Naive B cell (primary cell): ENCODE data around the gene SNAPC2. TPM values are rescaled to one million over a fixed set of nuclear protein-coding genes. Genes with fewer than 3 reads are reported as not detected.

ENCODE experiments used
- ATAC-seq, 2 donors: fragments of 150-1000 bp; cut with Tn5 transposase; 2 replicates each; pipeline ENCODE4 v1.10.0; 2021; ENCODE audit warnings: low read depth in 2 of 2, mild to moderate bottlenecking in 2 of 2, moderate library complexity in 2 of 2
- DNase-seq: peaks from one replicate; pipeline ENCODE4 v3.0.0; 2022
- H3K27ac Mint-ChIP-seq, 6 donors: one replicate each; pipeline ENCODE4 v1.8.0; 2020 to 2022; ENCODE audit warnings: mild to moderate bottlenecking in 6 of 6, mixed read lengths in 6 of 6, moderate library complexity in 5 of 6, inconsistent platforms in 2 of 6
- H3K27me3 Mint-ChIP-seq, 3 donors: one replicate each; pipeline ENCODE4 v1.8.0; 2021 to 2022; ENCODE audit warnings: mixed read lengths in 3 of 3, mild to moderate bottlenecking in 1 of 3
- H3K36me3 Mint-ChIP-seq, 2 donors: one replicate each; pipeline ENCODE4 v1.8.0; 2020 to 2022; ENCODE audit warnings: mixed read lengths in 2 of 2, inconsistent platforms in 1 of 2, mild to moderate bottlenecking in 1 of 2
- H3K4me1 Mint-ChIP-seq, 3 donors: one replicate each; pipeline ENCODE4 v1.8.0; 2020 to 2022; ENCODE audit warnings: mixed read lengths in 3 of 3, inconsistent platforms in 1 of 3, mild to moderate bottlenecking in 1 of 3, moderate library complexity in 1 of 3
- H3K4me3 Mint-ChIP-seq, 8 donors: one replicate each; pipeline ENCODE4 v1.8.0; 2020 to 2022; ENCODE audit warnings: mild to moderate bottlenecking in 8 of 8, mixed read lengths in 8 of 8, moderate library complexity in 8 of 8, inconsistent platforms in 2 of 8
- H3K9me3 Mint-ChIP-seq, 7 donors: one replicate each; pipeline ENCODE4 v1.8.0; 2020 to 2022; ENCODE audit warnings: mixed read lengths in 7 of 7, mild to moderate bottlenecking in 5 of 7, inconsistent platforms in 2 of 7, moderate library complexity in 1 of 7
- polyA plus RNA-seq, 6 donors: library from polyadenylated mRNA; unstranded; fragments of 300-500 nt; fragmentation: Illumina TruSeq; gene quantifications; one replicate each; pipeline ENCODE4 v1.2.3, GENCODE V29; 2021; ENCODE audit warnings: low read depth in 6 of 6

SNAPC2 gene
- 10 to 100 TPM in 4 of 6 donors, 1 to 10 TPM in 2; 1.5 to 20.2 (median 14.7) TPM for polyA plus RNA-seq

DNA sequence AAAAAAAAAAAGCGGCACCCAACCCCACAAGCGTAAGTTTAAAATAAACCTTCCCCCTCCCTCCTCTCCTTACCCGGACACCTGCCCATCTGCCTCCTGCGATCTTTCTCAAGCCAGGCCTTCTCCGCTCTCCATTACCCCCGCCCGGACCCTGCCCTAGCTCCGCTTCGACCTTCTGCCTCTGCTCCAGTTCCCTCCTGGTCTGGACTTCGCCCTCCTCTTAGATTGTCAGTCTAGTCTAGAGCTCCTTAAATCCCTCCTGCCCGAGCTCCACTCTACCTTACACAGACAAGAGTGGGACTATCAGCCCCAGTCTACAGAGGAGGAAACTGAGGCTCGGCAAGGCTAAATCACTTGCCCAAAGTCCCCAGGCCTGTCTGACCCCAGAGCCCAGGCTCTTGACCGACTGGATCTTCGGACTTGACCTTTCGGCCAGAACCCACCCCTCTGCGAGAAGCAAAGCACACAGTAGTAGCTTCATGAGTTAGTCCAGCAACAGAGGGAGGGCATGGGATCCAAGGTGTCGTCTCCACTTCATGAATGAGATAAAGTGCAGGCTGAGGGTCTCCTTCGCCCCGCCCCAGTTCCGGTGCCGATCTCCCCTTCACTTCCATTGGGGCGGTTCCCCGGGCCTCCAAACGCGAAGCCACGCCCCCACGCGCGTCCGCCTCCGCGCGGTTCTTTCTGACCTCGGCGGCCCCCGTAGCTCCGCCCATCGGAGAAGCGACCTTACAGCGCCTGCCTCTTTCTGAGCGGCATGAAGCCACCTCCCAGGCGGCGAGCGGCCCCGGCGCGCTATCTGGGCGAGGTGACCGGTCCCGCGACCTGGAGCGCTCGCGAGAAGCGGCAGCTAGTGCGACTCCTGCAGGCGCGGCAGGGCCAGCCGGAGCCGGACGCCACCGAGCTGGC is at the start of gene SNAPC2:
Gene SNAPC2 (plus strand): TSS at position 729 of the 909 bp plus-strand sequence. CDS start 29 bp downstream, at position 758.
- no peaks in the 10 kb centered on the region for H3K36me3 Mint-ChIP-seq
- H3K4me1 Mint-ChIP-seq, result peaks cover 39 to 54% (median 40%) of the 10 kb centered on the region in 3 donors
- ATAC-seq, result peak; percentile 68
- peak within 1 kb of the TSS; percentile 78 to 96 (median 94) for H3K4me3 Mint-ChIP-seq
- peak within 1 kb of the TSS; percentile 18 to 97 (median 88) for H3K27ac Mint-ChIP-seq
- peaks cover 16 to 42% (median 17%) of the 10 kb centered on the region in 3 donors for H3K27me3 Mint-ChIP-seq
- no peaks in the 10 kb centered on the region for H3K9me3 Mint-ChIP-seq
- DNase-seq, result peak; percentile 98

GRCh38 chr19:7870571-7871436 is 49.3 kb upstream of the SNAPC2 start:
- ATAC-seq, result no peak
- Mint-ChIP-seq H3K27me3 (peaks cover 15 to 66% (median 44%) of the 10 kb centered on the region in 3 donors), H3K36me3 (peaks cover 0 to 13% of the 10 kb centered on the region in 2 donors), H3K27ac (peak overlapping the region in 2 of 6 donors; percentile 11 to 92), H3K4me1 (peaks cover 30 to 38% (median 33%) of the 10 kb centered on the region in 3 donors), H3K9me3 (peaks cover 0 to 10% (median 6%) of the 10 kb centered on the region in 7 donors), H3K4me3 (peak overlapping the region; percentile 15 to 87 (median 72))
- DNase-seq, result peak; percentile 26

DNA sequence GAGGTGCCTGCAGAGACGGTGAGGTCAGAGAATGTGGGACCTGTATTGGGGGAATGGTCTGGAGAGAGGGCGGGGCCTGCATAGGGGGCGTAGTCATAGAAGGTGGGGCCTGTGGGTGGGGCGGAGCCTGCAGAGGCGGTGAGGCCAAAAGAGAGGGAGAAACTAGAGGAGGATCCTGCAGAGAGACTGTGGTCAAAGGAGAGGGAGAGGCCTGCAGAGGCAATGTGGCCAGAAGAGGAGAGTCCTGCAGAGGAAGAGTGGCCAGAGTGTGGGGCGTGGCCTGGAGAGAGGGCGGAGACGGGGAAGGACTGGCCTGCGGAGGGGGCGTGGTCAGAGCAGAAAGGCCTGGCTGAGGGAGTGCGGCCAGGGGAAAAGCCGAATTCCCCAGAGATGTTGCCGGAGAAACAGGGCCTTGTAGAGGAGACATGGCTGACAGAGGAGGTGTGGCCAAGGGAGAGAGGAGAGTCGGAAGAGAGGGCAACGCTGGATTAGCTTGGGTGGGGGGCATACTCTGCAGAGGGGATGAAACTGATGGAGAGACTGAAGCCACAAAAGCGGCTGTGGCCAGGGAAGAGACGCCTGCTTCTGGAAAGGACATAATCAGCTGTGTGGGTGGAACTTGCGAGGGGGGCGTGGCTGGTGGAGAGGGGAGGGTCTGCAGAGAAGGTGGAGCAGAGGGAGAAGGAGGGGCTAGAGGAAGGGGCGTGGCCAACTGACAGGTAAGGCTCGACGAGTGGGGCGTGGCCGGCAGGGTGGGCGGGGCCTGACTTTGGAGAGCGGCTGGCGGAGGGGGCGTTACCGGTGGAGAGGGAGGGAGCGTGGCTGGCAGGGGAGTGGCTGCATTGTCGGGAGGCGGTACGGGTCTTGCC is 48.5 kb upstream of the SNAPC2 start:
- H3K4me3 Mint-ChIP-seq, result peak overlapping the region; percentile 37 to 87 (median 74)
- H3K36me3 Mint-ChIP-seq, result peaks cover 0 to 13% of the 10 kb centered on the region in 2 donors
- ATAC-seq (peak in 1 of 2 donors; percentile 0), DNase-seq (peak; percentile 68)
- H3K9me3 Mint-ChIP-seq, result peaks cover 0 to 10% (median 6%) of the 10 kb centered on the region in 7 donors
- peaks cover 30 to 38% (median 33%) of the 10 kb centered on the region in 3 donors for H3K4me1 Mint-ChIP-seq
- peak overlapping the region in 3 of 6 donors; percentile 1 to 92 (median 61) for H3K27ac Mint-ChIP-seq
- peaks cover 21 to 68% (median 50%) of the 10 kb centered on the region in 3 donors for H3K27me3 Mint-ChIP-seq

DNA sequence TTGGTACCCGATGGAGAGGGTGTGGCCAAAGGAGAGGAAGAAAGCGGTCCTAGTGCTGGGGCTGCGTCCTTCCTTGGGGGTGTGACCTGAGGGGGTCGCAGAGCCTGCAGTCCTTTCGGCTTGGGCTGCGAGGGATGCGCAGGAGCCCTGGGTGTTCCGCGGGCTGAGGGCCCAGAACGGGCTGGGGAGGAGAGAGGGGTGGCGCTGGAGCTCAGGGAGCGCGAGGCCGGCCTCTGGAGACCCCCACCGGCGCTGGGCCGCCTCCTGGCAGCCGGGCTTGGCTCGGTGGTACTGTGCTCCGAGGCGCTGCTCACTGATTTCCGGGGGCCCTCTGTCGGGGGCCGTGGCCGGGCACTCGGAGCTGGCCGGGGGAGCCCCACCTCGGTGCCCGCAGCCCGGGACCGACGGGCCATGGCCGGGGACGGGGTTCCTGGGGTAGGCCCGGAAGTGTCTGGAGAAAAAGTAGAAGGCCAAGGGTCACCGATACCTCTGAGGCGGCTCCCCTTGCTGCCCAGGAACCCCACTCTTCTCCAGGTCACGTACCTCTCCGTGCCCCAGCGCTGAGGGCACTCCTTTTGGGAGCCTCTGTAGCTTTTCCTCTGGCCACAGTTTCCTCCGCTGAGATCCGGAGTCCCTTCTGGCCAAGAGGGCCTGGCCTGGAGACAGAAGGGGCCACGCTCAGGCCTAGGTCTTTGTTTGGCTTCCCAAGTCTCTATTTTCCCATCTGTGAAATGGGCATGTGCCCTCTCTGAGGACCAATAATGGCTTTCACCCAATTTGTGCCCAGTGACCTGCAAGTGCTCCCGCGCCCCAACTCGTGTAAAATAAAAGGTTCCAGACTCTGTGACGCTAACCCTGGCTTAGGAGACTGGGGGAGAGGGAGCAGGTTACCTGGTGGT is 47.6 kb upstream of the SNAPC2 start:
- peak overlapping the region in 3 of 6 donors; percentile 42 to 71 (median 49) for H3K27ac Mint-ChIP-seq
- H3K4me3 Mint-ChIP-seq, result peak overlapping the region in 7 of 8 donors; percentile 19 to 83 (median 49)
- H3K9me3 Mint-ChIP-seq, result peaks cover 0 to 10% (median 6%) of the 10 kb centered on the region in 7 donors
- ATAC-seq (no peak), DNase-seq (no peak)
- peaks cover 26 to 38% (median 33%) of the 10 kb centered on the region in 3 donors for H3K4me1 Mint-ChIP-seq
- peaks cover 0 to 13% of the 10 kb centered on the region in 2 donors for H3K36me3 Mint-ChIP-seq
- peaks cover 21 to 65% (median 49%) of the 10 kb centered on the region in 3 donors for H3K27me3 Mint-ChIP-seq

DNA sequence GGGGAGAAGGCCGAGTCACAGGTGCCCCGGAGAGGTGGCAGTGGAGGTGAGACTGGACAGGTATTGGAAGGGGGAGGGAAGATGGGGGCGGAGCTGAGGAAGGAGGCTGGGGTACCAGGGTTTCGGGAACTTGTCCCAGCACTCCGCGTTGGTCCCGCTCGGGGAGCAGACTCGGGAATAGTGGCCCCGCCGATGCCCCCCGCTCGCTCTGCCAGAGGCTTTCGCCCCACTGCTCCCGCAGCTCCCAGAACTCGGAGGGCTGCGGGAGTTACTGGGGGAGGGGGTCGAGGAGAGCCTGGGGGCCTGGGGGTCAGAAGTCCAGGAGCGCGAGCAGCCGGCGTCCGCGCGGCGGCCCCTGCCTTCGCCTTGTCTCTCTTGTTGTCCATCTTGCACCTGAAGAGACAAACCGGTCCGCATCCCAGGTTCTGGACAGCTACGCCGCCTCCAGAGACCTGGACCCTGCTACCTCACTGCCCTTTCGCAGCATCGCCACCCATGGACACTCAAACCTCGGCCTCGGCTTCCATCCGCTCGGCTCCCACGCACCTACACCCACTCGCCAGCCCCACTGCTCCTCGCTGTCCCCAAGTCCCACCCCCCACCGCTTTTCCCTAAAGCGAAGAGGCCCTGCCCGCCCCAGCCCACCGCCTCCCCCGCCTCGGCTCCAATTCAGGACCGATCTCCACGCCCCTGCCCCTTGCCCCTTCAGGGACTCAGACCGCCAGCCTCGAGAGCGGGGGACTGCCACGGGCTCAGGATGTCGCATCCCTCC is 46.6 kb upstream of the SNAPC2 start:
- ATAC-seq, result no peak
- Mint-ChIP-seq H3K27me3 (peaks cover 21 to 64% (median 51%) of the 10 kb centered on the region in 3 donors), H3K4me1 (peaks cover 25 to 38% (median 30%) of the 10 kb centered on the region in 3 donors), H3K9me3 (peaks cover 0 to 10% (median 6%) of the 10 kb centered on the region in 7 donors), H3K4me3 (peak overlapping the region; percentile 43 to 91 (median 70)), H3K27ac (peak overlapping the region in 2 of 6 donors; percentile 49 to 71), H3K36me3 (peaks cover 0 to 13% of the 10 kb centered on the region in 2 donors)
- no peak for DNase-seq

DNA sequence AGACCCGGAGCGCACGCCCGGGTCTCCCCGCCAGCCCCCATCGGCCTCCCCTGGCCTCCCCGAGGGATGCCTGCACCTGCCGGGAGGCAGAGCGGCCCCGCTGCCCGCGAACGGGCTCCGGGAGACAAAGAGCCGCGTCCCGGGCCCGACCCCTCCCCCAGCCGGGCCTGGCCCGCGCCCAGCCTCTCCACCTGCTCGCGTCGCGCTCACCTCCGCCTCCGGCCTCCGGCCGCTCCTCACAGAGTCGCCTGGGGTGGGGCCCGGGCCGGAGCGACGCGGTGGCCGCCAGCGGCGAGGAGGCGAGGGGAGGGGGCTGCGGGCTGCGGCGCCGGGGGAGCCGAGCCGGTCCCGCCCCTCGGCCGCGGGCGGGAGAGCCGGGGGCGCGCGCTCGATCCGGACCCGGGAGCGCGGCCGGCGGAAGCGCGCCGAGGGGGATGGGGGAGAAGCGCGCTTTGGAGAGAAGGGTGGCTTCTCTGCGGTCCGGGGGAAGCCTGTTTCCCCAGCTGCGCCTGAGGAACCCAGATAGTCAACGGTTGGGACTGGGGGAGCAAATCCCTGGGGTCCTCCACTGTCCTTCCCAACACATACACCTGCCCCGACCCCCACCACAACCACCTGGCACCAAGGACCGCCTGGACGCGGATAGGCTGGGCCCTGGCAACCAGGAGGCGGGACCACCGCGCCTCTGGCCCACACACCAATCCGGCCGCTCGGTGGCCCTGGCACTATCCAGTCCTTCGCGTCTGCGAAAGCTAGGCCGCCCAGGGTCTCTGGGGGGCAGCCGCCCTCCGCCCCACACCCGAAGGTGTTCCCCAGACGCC is 45.9 kb upstream of the SNAPC2 start, which contains the start of gene PRR36:
Gene PRR36 (minus strand): TSS at position 315 of the 821 bp plus-strand sequence. CDS start 701 bp downstream, outside the sequence.
- ATAC-seq (no peak), DNase-seq (no peak)
- peaks cover 22 to 33% (median 25%) of the 10 kb centered on the region in 3 donors for H3K4me1 Mint-ChIP-seq
- peaks cover 21 to 59% (median 51%) of the 10 kb centered on the region in 3 donors for H3K27me3 Mint-ChIP-seq
- peaks cover 0 to 10% (median 6%) of the 10 kb centered on the region in 7 donors for H3K9me3 Mint-ChIP-seq
- peaks cover 0 to 13% of the 10 kb centered on the region in 2 donors for H3K36me3 Mint-ChIP-seq
- peak within 1 kb of the TSS; percentile 43 to 91 (median 66) for H3K4me3 Mint-ChIP-seq
- peak within 1 kb of the TSS in 1 of 6 donors; percentile 49 for H3K27ac Mint-ChIP-seq

DNA sequence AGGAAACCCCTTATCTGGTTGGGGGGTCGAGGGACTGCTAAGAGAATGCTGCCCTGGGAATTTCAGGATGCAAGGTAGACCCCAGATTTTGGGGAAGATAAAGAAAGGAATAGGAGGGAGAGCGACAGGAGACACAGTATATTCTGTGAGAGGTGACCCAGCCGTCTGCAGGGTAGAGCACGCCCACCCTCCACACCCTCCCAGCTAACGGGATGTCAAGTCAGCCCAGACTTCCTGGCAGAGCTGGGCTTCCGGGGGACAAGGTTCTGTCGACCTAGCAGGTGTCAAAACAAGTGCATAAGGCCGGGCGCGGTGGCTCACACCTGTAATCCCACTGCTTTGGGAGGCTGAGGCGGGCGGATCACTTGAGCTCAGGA is 45.3 kb upstream of the SNAPC2 start:
- peaks cover 21 to 63% (median 50%) of the 10 kb centered on the region in 3 donors for H3K27me3 Mint-ChIP-seq
- ATAC-seq (no peak), DNase-seq (no peak)
- H3K36me3 Mint-ChIP-seq, result peaks cover 0 to 13% of the 10 kb centered on the region in 2 donors
- H3K27ac Mint-ChIP-seq, result no peak overlapping the region
- peak overlapping the region in 5 of 8 donors; percentile 12 to 73 (median 57) for H3K4me3 Mint-ChIP-seq
- peaks cover 0 to 10% (median 6%) of the 10 kb centered on the region in 7 donors for H3K9me3 Mint-ChIP-seq
- H3K4me1 Mint-ChIP-seq, result peaks cover 20 to 33% (median 25%) of the 10 kb centered on the region in 3 donors

DNA sequence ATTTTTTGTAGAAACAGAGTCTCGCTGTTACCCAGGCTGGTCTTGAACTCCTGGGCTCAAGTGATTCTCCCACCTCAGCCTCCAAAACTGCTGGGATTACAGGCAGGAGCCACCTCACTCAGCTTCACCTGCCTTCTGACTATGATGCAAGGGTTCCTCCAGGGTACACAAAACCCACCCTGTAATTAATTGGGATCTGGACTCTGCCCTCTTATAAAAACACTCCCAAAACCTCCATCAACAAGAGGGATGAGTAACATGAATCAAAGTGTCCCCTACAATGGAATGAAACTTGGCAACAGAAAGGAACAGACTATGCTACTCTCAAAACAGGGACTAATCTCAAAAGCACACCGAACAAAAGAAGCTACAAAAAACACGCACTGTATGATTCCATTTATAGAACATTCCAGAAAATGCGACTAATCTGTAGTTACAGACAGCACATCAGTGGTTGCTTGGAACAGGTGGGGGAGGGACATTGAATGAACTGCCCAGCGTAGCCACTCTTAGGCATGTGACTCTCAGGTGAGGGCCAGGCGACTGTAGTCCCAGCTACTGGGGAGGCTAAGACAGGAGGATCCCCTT is 42.8 kb upstream of the SNAPC2 start:
- peaks cover 0 to 6% (median 0%) of the 10 kb centered on the region in 7 donors for H3K9me3 Mint-ChIP-seq
- DNase-seq, result no peak
- H3K36me3 Mint-ChIP-seq, result no peaks in the 10 kb centered on the region
- H3K4me1 Mint-ChIP-seq, result peaks cover 0 to 11% (median 10%) of the 10 kb centered on the region in 3 donors
- no peak for ATAC-seq
- H3K27ac Mint-ChIP-seq, result peak overlapping the region in 1 of 6 donors; percentile 1
- H3K27me3 Mint-ChIP-seq, result peaks cover 9 to 49% (median 26%) of the 10 kb centered on the region in 3 donors
- H3K4me3 Mint-ChIP-seq, result no peak overlapping the region

GRCh38 chr19:7879111-7879807 is 40.9 kb upstream of the SNAPC2 start:
- Mint-ChIP-seq H3K27me3 (peaks cover 9 to 35% (median 14%) of the 10 kb centered on the region in 3 donors), H3K27ac (no peak overlapping the region), H3K4me1 (peaks cover 0 to 3% (median 3%) of the 10 kb centered on the region in 3 donors), H3K36me3 (no peaks in the 10 kb centered on the region), H3K4me3 (no peak overlapping the region), H3K9me3 (peaks cover 0 to 6% (median 0%) of the 10 kb centered on the region in 7 donors)
- DNase-seq (no peak), ATAC-seq (no peak)
